Left ventricle myocardium superior (tissue), 1 donor: ENCODE results near the gene CERS6. TPM values are rescaled to one million over a fixed set of nuclear protein-coding genes. Genes with fewer than 3 reads are reported as not detected.
A peak's percentile ranks its signal among the peaks of the same experiment; 100 is the strongest.

Source experiments
- ATAC-seq: fragments of 200-7000 bp; cut with Tn5 transposase; one replicate; pipeline ENCODE4 v1.9.1; 2020; ENCODE audit warnings: mild to moderate bottlenecking, moderate library complexity
- DNase-seq: peaks from one replicate; pipeline ENCODE4 v3.0.0-alpha.2; 2020
- intact Hi-C: fragments of 100-400 bp; cut with micrococcal nuclease; formaldehyde crosslinking; loops from one replicate; pipeline ENCODE4 v1.11.0; 2022
- total RNA-seq: library from RNA; stranded (reverse); fragmentation: NEBNext Ultra II Directional; extraction: Animal tissue kit (Norgen Biotek cat#: 25700); gene quantifications from one replicate; pipeline ENCODE4 v1.2.1, GENCODE V29; 2021
- donor health status: DM: no; HTN: yes; CAD: no; lungs with severe emphysema.

CERS6 gene
- total RNA-seq, 1 donor from 2014 or later, result 71.7 TPM

- intact Hi-C loops, result no loop called here
- ATAC-seq (no peak), DNase-seq (no peak)
Observed at GRCh38 chr2:168669151-168669550, 213.1 kb downstream of the CERS6 start.

GRCh38 chr2:168670478-168670877, 214.4 kb downstream of the CERS6 start:
- intact Hi-C loops, result no loop called here

GRCh38 chr2:168671932-168672331, 215.9 kb downstream of the CERS6 start:
- intact Hi-C loops, result no loop called here
- DNase-seq (no peak), ATAC-seq (no peak)

More at GRCh38 chr2:168670478-168670877, 214.4 kb downstream of the CERS6 start:
- no peak for DNase-seq
- no peak for ATAC-seq

- peak; percentile 55 for ATAC-seq
- no peak for DNase-seq
- intact Hi-C loops, result no loop called here
Observed at GRCh38 chr2:168673265-168674189, 217.5 kb downstream of the CERS6 start.

GRCh38 chr2:168678153-168678853, 222.2 kb downstream of the CERS6 start:
- ATAC-seq, result no peak
- intact Hi-C loops, result no loop called here
- DNase-seq, result no peak

- intact Hi-C loops, result no loop called here
- no peak for ATAC-seq
- no peak for DNase-seq
Observed at GRCh38 chr2:168679081-168679480, 223.0 kb downstream of the CERS6 start.

- ATAC-seq (no peak), DNase-seq (no peak)
- intact Hi-C loops, result loop anchor here (10.0 kb wide), 1 partner anchor 135 kb away; no protein-coding TSS in a partner anchor
Observed at GRCh38 chr2:168679741-168680310, 223.8 kb downstream of the CERS6 start.

GRCh38 chr2:168683996-168684395, 227.9 kb downstream of the CERS6 start:
- intact Hi-C loops, result loop anchor here (10.0 kb wide), 1 partner anchor 139 kb away; no protein-coding TSS in a partner anchor
- ATAC-seq (no peak), DNase-seq (no peak)

- intact Hi-C loops, result loop anchor here (5.0 to 10.0 kb wide), 2 partner anchors 140 to 338 kb away; no protein-coding TSS in a partner anchor
- DNase-seq (no peak), ATAC-seq (no peak)
Observed at GRCh38 chr2:168684921-168685599, 229.0 kb downstream of the CERS6 start.

GRCh38 chr2:168685600-168686451, 229.8 kb downstream of the CERS6 start:
- intact Hi-C loops, result loop anchor here (5.0 to 10.0 kb wide), 2 partner anchors 141 to 339 kb away; no protein-coding TSS in a partner anchor
- DNase-seq (no peak), ATAC-seq (peak; percentile 9)

GRCh38 chr2:168686452-168687191, 230.6 kb downstream of the CERS6 start:
- intact Hi-C loops, result loop anchor here (5.0 to 10.0 kb wide), 2 partner anchors 142 to 339 kb away; no protein-coding TSS in a partner anchor
- DNase-seq (no peak), ATAC-seq (peak; percentile 10)

GRCh38 chr2:168687314-168687713, 231.2 kb downstream of the CERS6 start:
- intact Hi-C loops, result loop anchor here (5.0 to 10.0 kb wide), 2 partner anchors 143 to 340 kb away; no protein-coding TSS in a partner anchor
- ATAC-seq (peak; percentile 57), DNase-seq (no peak)

GRCh38 chr2:168690381-168690885, 234.4 kb downstream of the CERS6 start:
- ATAC-seq (no peak), DNase-seq (no peak)
- intact Hi-C loops, result no loop called here

GRCh38 chr2:168691221-168691620, 235.1 kb downstream of the CERS6 start:
- peak; percentile 39 for ATAC-seq
- intact Hi-C loops, result no loop called here
- no peak for DNase-seq

- intact Hi-C loops, result no loop called here
- ATAC-seq (no peak), DNase-seq (no peak)
Observed at GRCh38 chr2:168692132-168692744, 236.2 kb downstream of the CERS6 start.

GRCh38 chr2:168694173-168694572, 238.1 kb downstream of the CERS6 start:
- intact Hi-C loops, result no loop called here
- ATAC-seq (no peak), DNase-seq (no peak)

- ATAC-seq (no peak), DNase-seq (no peak)
- intact Hi-C loops, result no loop called here
Observed at GRCh38 chr2:168694866-168695265, 238.8 kb downstream of the CERS6 start.
